GM12878 (cell line): ENCODE measurements around the gene ANAPC16.

Experiments used
- EP300 ChIP-seq, 2 experiments: fragments of 150-350 bp in 1 of 2; IDR thresholded peaks; 2 replicates each; pipeline ENCODE4 v1.6.1; 2011 to 2012; ENCODE audit warnings: low read depth in 2 of 2, low read length in 2 of 2, borderline replicate concordance in 1 of 2, improper control_type of control experiment in 1 of 2, inconsistent platforms in 1 of 2; ENCODE audit not compliant: control insufficient read depth in 1 of 2
- ESRRA ChIP-seq: IDR thresholded peaks from 2 replicates; pipeline ENCODE4 v1.6.1; 2012; ENCODE audit warnings: mild to moderate bottlenecking, low read length, improper control_type of control experiment
- FOXM1 ChIP-seq: IDR thresholded peaks from 2 replicates; pipeline ENCODE4 v1.6.1; 2012; ENCODE audit warnings: low read depth, mild to moderate bottlenecking, inconsistent platforms, low read length, moderate library complexity
- POLR2A ChIP-seq: IDR thresholded peaks from 2 replicates; pipeline ENCODE4 v1.6.1; 2011; ENCODE audit warnings: low read depth, mild to moderate bottlenecking, low read length
- POLR2AphosphoS5 ChIP-seq: IDR thresholded peaks from 2 replicates; pipeline ENCODE4 v1.6.1; 2011; ENCODE audit warnings: mild to moderate bottlenecking, low read length, inconsistent platforms
- SIN3A ChIP-seq: IDR thresholded peaks from 2 replicates; pipeline ENCODE4 v1.6.1; 2012; ENCODE audit warnings: low read depth, low read length, improper control_type of control experiment
- SRF ChIP-seq, 2 experiments: IDR thresholded peaks; 2 replicates each; pipeline ENCODE4 v1.6.1; 2011; ENCODE audit warnings: low read depth in 2 of 2, low read length in 2 of 2, mild to moderate bottlenecking in 1 of 2, moderate library complexity in 1 of 2
- YY1 ChIP-seq: IDR thresholded peaks from 2 replicates; pipeline ENCODE4 v1.6.1; 2011; ENCODE audit warnings: low read depth, mild to moderate bottlenecking, low read length
- TF ChIP-seq, protein P1 (sequence below), 3 experiments: IDR thresholded peaks in 2 of 3; conservative IDR thresholded peaks in 1 of 3; 2 replicates each; pipeline ENCODE4 v1.5.1; 2011; ENCODE audit warnings: low read depth in 3 of 3, low read length in 3 of 3, mild to moderate bottlenecking in 3 of 3, control low read depth in 2 of 3, moderate library complexity in 2 of 3, inconsistent platforms in 1 of 3, mixed read lengths in 1 of 3; ENCODE audit not compliant: control insufficient read depth in 2 of 3, insufficient read depth in 1 of 3; ENCODE audit errors: extremely low read depth in 1 of 3
- TF ChIP-seq, protein P2 (sequence below): fragments of 450-650 bp; IDR thresholded peaks from 2 replicates; pipeline ENCODE4 v1.6.1; 2017; ENCODE audit warnings: mild to moderate bottlenecking
- TF ChIP-seq, protein P3 (sequence below): IDR thresholded peaks from 2 replicates; pipeline ENCODE4 v1.6.1; 2012; ENCODE audit warnings: low read depth, low read length, improper control_type of control experiment
- TF ChIP-seq, protein P4 (sequence below): IDR thresholded peaks from 2 replicates; pipeline ENCODE4 v1.6.1; 2011; ENCODE audit warnings: low read depth, low read length, improper control_type of control experiment, borderline replicate concordance

DNA sequence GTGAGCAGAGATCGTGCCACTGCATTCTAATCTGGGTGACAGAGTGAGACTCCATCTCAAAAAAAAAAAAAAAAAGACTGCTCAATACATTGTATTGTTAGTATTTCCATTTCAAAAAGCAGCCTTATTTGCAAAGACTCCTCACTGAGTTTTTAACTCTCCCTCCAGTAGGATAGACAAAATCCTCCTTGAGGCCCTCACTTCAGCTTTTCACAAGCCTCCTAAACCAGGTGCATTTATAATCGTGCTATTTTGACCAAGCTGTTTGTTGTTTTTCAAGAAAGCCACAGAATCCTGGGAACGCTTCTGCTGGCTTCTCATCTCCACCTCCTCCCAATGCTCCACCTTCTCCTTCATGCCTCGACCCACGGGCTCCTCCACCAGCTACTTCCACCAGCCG, 51.6 kb downstream of the ANAPC16 start:
- TF ChIP-seq, protein P1, sequence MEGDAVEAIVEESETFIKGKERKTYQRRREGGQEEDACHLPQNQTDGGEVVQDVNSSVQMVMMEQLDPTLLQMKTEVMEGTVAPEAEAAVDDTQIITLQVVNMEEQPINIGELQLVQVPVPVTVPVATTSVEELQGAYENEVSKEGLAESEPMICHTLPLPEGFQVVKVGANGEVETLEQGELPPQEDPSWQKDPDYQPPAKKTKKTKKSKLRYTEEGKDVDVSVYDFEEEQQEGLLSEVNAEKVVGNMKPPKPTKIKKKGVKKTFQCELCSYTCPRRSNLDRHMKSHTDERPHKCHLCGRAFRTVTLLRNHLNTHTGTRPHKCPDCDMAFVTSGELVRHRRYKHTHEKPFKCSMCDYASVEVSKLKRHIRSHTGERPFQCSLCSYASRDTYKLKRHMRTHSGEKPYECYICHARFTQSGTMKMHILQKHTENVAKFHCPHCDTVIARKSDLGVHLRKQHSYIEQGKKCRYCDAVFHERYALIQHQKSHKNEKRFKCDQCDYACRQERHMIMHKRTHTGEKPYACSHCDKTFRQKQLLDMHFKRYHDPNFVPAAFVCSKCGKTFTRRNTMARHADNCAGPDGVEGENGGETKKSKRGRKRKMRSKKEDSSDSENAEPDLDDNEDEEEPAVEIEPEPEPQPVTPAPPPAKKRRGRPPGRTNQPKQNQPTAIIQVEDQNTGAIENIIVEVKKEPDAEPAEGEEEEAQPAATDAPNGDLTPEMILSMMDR (IDR thresholded peaks at IDR 0.05 in 2 of 3, conservative IDR thresholded peaks at IDR 0.05 in 1 of 3; ENCODE audit: control insufficient read depth in 2 of 3, extremely low read depth in 1 of 3, insufficient read depth in 1 of 3, low read depth in 3 of 3, low read length in 3 of 3), result no peak
- TF ChIP-seq POLR2A (no peak), ESRRA (no peak), EP300 (IDR thresholded peaks at IDR 0.05; ENCODE audit: borderline replicate concordance in 1 of 2, control insufficient read depth in 1 of 2, low read depth in 2 of 2, low read length in 2 of 2) (no peak), SIN3A (no peak), FOXM1 (no peak), POLR2AphosphoS5 (no peak), YY1 (no peak), SRF (IDR thresholded peaks at IDR 0.05; ENCODE audit: low read depth in 2 of 2, low read length in 2 of 2) (no peak)
- TF ChIP-seq, protein P2, sequence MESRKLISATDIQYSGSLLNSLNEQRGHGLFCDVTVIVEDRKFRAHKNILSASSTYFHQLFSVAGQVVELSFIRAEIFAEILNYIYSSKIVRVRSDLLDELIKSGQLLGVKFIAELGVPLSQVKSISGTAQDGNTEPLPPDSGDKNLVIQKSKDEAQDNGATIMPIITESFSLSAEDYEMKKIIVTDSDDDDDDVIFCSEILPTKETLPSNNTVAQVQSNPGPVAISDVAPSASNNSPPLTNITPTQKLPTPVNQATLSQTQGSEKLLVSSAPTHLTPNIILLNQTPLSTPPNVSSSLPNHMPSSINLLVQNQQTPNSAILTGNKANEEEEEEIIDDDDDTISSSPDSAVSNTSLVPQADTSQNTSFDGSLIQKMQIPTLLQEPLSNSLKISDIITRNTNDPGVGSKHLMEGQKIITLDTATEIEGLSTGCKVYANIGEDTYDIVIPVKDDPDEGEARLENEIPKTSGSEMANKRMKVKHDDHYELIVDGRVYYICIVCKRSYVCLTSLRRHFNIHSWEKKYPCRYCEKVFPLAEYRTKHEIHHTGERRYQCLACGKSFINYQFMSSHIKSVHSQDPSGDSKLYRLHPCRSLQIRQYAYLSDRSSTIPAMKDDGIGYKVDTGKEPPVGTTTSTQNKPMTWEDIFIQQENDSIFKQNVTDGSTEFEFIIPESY, result no peak
- TF ChIP-seq, protein P3, sequence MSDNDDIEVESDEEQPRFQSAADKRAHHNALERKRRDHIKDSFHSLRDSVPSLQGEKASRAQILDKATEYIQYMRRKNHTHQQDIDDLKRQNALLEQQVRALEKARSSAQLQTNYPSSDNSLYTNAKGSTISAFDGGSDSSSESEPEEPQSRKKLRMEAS, result no peak
- TF ChIP-seq, protein P4, sequence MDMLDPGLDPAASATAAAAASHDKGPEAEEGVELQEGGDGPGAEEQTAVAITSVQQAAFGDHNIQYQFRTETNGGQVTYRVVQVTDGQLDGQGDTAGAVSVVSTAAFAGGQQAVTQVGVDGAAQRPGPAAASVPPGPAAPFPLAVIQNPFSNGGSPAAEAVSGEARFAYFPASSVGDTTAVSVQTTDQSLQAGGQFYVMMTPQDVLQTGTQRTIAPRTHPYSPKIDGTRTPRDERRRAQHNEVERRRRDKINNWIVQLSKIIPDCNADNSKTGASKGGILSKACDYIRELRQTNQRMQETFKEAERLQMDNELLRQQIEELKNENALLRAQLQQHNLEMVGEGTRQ, result no peak
